ENCODE results near the gene UBL4B.

UBL4B gene

DNA sequence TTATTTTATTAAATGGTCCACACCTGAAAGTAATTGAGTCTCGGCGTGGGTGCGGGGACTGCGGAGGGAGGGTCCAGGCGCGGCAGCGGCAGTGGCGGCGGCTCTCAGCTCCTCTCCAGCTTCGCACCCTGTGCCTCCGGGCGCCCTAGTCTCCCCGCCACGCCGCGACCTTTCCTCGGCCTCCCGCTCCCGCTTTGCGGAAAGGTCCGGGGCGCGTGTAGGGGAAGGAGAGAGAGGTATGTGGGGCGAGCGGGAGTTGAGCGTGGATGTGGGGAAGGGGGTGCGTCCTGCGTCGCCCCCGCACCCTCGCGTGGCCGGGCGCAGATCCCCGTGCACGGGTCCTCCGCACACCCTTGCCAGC is 28.4 kb upstream of the UBL4B start:
- TF ChIP-seq, protein P1, sequence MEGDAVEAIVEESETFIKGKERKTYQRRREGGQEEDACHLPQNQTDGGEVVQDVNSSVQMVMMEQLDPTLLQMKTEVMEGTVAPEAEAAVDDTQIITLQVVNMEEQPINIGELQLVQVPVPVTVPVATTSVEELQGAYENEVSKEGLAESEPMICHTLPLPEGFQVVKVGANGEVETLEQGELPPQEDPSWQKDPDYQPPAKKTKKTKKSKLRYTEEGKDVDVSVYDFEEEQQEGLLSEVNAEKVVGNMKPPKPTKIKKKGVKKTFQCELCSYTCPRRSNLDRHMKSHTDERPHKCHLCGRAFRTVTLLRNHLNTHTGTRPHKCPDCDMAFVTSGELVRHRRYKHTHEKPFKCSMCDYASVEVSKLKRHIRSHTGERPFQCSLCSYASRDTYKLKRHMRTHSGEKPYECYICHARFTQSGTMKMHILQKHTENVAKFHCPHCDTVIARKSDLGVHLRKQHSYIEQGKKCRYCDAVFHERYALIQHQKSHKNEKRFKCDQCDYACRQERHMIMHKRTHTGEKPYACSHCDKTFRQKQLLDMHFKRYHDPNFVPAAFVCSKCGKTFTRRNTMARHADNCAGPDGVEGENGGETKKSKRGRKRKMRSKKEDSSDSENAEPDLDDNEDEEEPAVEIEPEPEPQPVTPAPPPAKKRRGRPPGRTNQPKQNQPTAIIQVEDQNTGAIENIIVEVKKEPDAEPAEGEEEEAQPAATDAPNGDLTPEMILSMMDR (IDR thresholded peaks at IDR 0.05; ENCODE audit: borderline replicate concordance, control extremely low read depth, extremely low read depth, insufficient read depth, missing control alignments), result no peak
- no peak for DNase-seq (ENCODE audit: low spot score)
- in situ Hi-C loops (cut with MboI; ENCODE audit: low sequenced_read_pairs, unreplicated experiment), result no loop called here

- in situ Hi-C loops (cut with MboI; ENCODE audit: low sequenced_read_pairs, unreplicated experiment), result no loop called here
- peak; percentile 73 for DNase-seq (ENCODE audit: low spot score)
- TF ChIP-seq, protein P1 (IDR thresholded peaks at IDR 0.05; ENCODE audit: borderline replicate concordance, control extremely low read depth, extremely low read depth, insufficient read depth, missing control alignments), result no peak
These were observed 27.8 kb upstream of the UBL4B start for GRCh38 chr1:110084227-110085078.

DNA sequence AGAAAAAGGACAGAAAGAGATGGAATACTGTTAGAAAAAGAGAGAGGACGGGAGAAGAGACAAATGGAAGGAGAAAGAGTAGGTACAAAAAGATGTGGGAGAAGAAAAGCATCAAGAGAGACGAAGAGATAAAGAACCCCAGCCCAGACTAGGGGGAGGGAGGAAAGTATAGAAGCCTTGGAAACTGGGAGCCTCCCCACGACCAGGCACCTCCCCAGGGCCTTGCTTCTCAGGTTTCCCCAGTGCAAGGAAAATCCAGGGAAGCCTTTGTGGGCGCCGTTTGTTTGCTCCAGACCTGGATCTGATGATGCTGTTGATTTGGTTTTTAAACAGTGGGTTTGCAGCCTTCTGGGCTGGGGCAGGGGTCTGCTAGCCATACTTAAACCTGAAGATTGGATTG is 26.6 kb upstream of the UBL4B start:
- no peak for DNase-seq (ENCODE audit: low spot score)
- in situ Hi-C loops (cut with MboI; ENCODE audit: low sequenced_read_pairs, unreplicated experiment), result no loop called here
- TF ChIP-seq, protein P1 (IDR thresholded peaks at IDR 0.05; ENCODE audit: borderline replicate concordance, control extremely low read depth, extremely low read depth, insufficient read depth, missing control alignments), result no peak

GRCh38 chr1:110086961-110087360 is 25.3 kb upstream of the UBL4B start:
- TF ChIP-seq, protein P1 (IDR thresholded peaks at IDR 0.05; ENCODE audit: borderline replicate concordance, control extremely low read depth, extremely low read depth, insufficient read depth, missing control alignments), result no peak
- no peak for DNase-seq (ENCODE audit: low spot score)
- in situ Hi-C loops (cut with MboI; ENCODE audit: low sequenced_read_pairs, unreplicated experiment), result no loop called here

- peak; percentile 83 for DNase-seq (ENCODE audit: low spot score)
- in situ Hi-C loops (cut with MboI; ENCODE audit: low sequenced_read_pairs, unreplicated experiment), result no loop called here
- TF ChIP-seq, protein P1 (IDR thresholded peaks at IDR 0.05; ENCODE audit: borderline replicate concordance, control extremely low read depth, extremely low read depth, insufficient read depth, missing control alignments), result peak; percentile 65
These were observed 24.2 kb upstream of the UBL4B start for GRCh38 chr1:110087812-110088738.

- in situ Hi-C loops (cut with MboI; ENCODE audit: low sequenced_read_pairs, unreplicated experiment), result no loop called here
- no peak for DNase-seq (ENCODE audit: low spot score)
- TF ChIP-seq, protein P1 (IDR thresholded peaks at IDR 0.05; ENCODE audit: borderline replicate concordance, control extremely low read depth, extremely low read depth, insufficient read depth, missing control alignments), result no peak
These were observed 23.4 kb upstream of the UBL4B start for GRCh38 chr1:110088739-110089316.

All from GM13976 (cell line).